Activated CD8-positive, alpha-beta T cell treated with anti-CD3 and anti-CD28 coated beads for 36 hours (primary cell): ENCODE measurements around the gene CHSY1. TPM values are rescaled to one million over a fixed set of nuclear protein-coding genes. Genes with fewer than 3 reads are reported as not detected.

Experiments used
- ATAC-seq: fragments of 200-7000 bp; cut with Tn5 transposase; one replicate; pipeline ENCODE4 v1.10.0; 2021; ENCODE audit warnings: mild to moderate bottlenecking, moderate library complexity
- CTCF ChIA-PET: fragments of 350-600 bp; sonication (Branson Sonifier 250); formaldehyde crosslinking; loops from one replicate; lab custom pipeline; 2021; ENCODE audit warnings: antibody characterized with exemption; lab: Charles Lee
- POLR2A ChIA-PET: fragments of 350-600 bp; sonication (Branson Sonifier 250); formaldehyde crosslinking; loops from one replicate; lab custom pipeline; 2021; ENCODE audit warnings: antibody characterized with exemption; lab: Charles Lee
- DNase-seq: peaks from one replicate; pipeline ENCODE4 v3.0.0-alpha.2; 2020
- H3K27ac Mint-ChIP-seq: one replicate; pipeline ENCODE4 v1.8.0; 2021; ENCODE audit warnings: mild to moderate bottlenecking, mixed read lengths
- H3K27me3 Mint-ChIP-seq: one replicate; pipeline ENCODE4 v1.8.0; 2021; ENCODE audit warnings: mixed read lengths
- H3K36me3 Mint-ChIP-seq: one replicate; pipeline ENCODE4 v1.8.0; 2021; ENCODE audit warnings: low read depth, mixed read lengths
- H3K4me1 Mint-ChIP-seq: one replicate; pipeline ENCODE4 v1.8.0; 2021; ENCODE audit warnings: low read depth, mixed read lengths
- H3K4me3 Mint-ChIP-seq: one replicate; pipeline ENCODE4 v1.8.0; 2021; ENCODE audit warnings: mild to moderate bottlenecking, moderate library complexity, mixed read lengths
- H3K9me3 Mint-ChIP-seq: one replicate; pipeline ENCODE4 v1.8.0; 2021; ENCODE audit warnings: mixed read lengths
- intact Hi-C: fragments of 100-400 bp; cut with micrococcal nuclease; formaldehyde crosslinking; loops from one replicate; pipeline ENCODE4 v1.10.0; 2022
- total RNA-seq, 2 experiments: library from RNA; stranded (reverse); gene quantifications; one replicate each; pipeline ENCODE4 v1.2.3, GENCODE V29; 2021
- TF ChIP-seq, protein P1 (sequence below): fragments of 200-600 bp; IDR thresholded peaks from one replicate; pipeline ENCODE4 v1.8.0; 2022; ENCODE audit warnings: antibody characterized with exemption, mild to moderate bottlenecking

Gene CHSY1
- total RNA-seq, 2 experiments from 2014 or later = 57.9 to 58.3 TPM

DNA sequence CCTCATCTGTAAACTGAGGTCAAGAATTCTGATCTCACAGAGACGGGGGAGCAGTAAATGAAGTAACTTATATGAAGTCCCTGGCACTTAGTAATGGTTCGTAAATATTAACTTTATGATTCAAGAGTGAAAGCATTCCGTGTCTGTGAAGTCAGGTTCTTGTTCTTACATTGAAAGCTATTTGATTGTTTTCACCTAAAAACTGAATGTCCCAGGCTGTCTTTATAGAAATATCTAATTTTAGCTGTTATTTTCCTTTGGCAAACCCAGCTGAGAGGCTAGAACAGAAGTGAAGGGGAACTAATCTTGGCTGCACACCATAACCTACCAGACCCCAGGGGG, 84.5 kb downstream of the CHSY1 start:
- ATAC-seq (no peak), DNase-seq (no peak)
- intact Hi-C loops = loop anchor here (5.0 kb wide), 2 partner anchors 35 to 40 kb away; no protein-coding TSS in a partner anchor
- Mint-ChIP-seq H3K27ac (peak overlapping the region; percentile 86), H3K27me3 (no peaks in the 10 kb centered on the region), H3K36me3 (peaks cover 17% of the 10 kb centered on the region), H3K4me1 (peaks cover 26% of the 10 kb centered on the region), H3K4me3 (peak overlapping the region; percentile 58), H3K9me3 (peaks cover 33% of the 10 kb centered on the region)
- CTCF ChIA-PET = interaction anchor here (0.8 to 2.4 kb wide), 10 partner anchors 8 to 161 kb away, joined by 3 to 8 read pairs (median 3); no protein-coding TSS in a partner anchor
- TF ChIP-seq, protein P1, sequence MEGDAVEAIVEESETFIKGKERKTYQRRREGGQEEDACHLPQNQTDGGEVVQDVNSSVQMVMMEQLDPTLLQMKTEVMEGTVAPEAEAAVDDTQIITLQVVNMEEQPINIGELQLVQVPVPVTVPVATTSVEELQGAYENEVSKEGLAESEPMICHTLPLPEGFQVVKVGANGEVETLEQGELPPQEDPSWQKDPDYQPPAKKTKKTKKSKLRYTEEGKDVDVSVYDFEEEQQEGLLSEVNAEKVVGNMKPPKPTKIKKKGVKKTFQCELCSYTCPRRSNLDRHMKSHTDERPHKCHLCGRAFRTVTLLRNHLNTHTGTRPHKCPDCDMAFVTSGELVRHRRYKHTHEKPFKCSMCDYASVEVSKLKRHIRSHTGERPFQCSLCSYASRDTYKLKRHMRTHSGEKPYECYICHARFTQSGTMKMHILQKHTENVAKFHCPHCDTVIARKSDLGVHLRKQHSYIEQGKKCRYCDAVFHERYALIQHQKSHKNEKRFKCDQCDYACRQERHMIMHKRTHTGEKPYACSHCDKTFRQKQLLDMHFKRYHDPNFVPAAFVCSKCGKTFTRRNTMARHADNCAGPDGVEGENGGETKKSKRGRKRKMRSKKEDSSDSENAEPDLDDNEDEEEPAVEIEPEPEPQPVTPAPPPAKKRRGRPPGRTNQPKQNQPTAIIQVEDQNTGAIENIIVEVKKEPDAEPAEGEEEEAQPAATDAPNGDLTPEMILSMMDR = no peak
- POLR2A ChIA-PET = interaction anchor here (1.0 to 1.7 kb wide), 6 partner anchors 8 to 28 kb away, joined by 3 to 8 read pairs (median 4); no protein-coding TSS in a partner anchor

DNA sequence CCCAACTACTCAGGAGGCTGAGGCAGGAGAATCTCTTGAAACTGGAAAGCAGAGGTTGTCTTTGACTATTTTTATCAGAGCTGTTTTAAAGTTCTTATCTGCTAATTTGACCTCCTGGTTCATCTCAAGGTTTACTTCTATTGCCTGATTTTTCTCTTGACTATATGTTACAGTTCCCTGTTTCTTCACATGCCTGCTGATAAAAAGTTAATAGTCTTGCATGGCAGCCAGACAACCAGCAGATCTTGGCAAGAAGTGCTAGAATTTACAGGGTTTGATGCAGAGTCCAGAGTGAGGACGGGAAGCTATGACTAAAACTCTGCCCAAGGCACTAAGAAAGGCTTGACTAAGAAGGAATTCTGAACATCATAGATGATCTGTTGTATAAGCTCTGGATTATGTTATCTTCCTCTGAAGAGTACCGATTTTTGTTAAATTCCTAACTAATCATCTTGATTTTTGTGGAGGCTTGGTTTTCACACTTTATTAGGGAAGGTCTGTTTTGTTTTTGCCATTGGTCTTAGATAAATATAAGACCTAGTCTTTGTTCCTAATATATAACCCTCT, 85.9 kb downstream of the CHSY1 start:
- no peak for ATAC-seq
- peaks cover 34% of the 10 kb centered on the region for H3K4me1 Mint-ChIP-seq
- intact Hi-C loops = loop anchor here (5.0 kb wide), 2 partner anchors 36 to 39 kb away; no protein-coding TSS in a partner anchor
- H3K4me3 Mint-ChIP-seq = no peak overlapping the region
- no peak overlapping the region for H3K27ac Mint-ChIP-seq
- no peaks in the 10 kb centered on the region for H3K27me3 Mint-ChIP-seq
- POLR2A ChIA-PET = interaction anchor here (0.6 kb wide), 1 partner anchor 29 kb away, joined by 3 read pairs; no protein-coding TSS in a partner anchor
- TF ChIP-seq, protein P1 = no peak
- DNase-seq = no peak
- CTCF ChIA-PET = interaction anchor here (0.7 to 2.4 kb wide), 2 partner anchors 15 to 76 kb away, joined by 3 to 8 read pairs; no protein-coding TSS in a partner anchor
- peaks cover 33% of the 10 kb centered on the region for H3K9me3 Mint-ChIP-seq
- H3K36me3 Mint-ChIP-seq = peaks cover 17% of the 10 kb centered on the region

DNA sequence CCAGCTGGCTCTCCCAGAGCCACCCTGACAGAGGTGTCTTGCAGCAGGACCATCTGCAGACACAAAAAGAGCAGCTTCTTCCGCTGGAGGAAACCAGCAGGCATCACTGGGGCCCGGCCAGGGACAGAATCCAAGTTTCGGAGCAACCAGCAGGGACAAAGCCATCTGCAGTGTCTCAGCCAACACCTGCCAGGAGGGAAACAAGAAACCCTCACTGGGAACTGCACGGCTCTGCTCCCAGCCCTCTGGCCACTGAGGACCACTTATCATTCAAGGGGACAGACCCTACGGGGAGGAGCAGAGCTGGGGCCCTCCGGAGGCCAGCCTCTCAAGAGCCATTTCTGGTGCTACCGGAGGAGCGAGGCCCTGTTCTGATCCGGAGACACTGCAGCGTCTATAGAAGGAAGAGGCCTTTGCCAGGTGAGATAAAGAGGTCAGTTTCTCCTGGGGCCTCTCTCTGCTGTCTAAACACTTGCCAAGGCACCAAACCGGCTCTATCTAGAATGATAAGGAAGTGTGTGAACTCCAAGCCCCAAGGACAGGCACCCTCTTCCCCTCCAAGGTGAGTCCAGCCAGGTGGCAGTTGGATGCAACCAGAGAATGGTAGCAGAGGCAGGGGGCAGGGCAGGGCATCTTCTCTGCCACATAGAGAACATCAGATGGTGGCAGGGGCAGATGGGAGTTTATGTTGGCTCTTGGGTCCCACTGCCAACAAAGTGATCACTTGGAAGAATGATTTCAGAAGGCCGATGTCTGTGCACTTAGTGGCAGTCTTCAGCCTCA, 89.0 kb downstream of the CHSY1 start:
- CTCF ChIA-PET = interaction anchor here (1.0 to 1.7 kb wide), 2 partner anchors 9 to 10 kb away, joined by 4 read pairs; no protein-coding TSS in a partner anchor
- TF ChIP-seq, protein P1 = no peak
- intact Hi-C loops = no loop called here
- Mint-ChIP-seq H3K27ac (no peak overlapping the region), H3K9me3 (peaks cover 33% of the 10 kb centered on the region), H3K4me3 (no peak overlapping the region), H3K4me1 (peaks cover 42% of the 10 kb centered on the region), H3K36me3 (peaks cover 17% of the 10 kb centered on the region), H3K27me3 (no peaks in the 10 kb centered on the region)
- DNase-seq (no peak), ATAC-seq (no peak)
- POLR2A ChIA-PET = interaction anchor here (0.5 kb wide), 1 partner anchor 125 kb away, joined by 3 read pairs; no protein-coding TSS in a partner anchor

DNA sequence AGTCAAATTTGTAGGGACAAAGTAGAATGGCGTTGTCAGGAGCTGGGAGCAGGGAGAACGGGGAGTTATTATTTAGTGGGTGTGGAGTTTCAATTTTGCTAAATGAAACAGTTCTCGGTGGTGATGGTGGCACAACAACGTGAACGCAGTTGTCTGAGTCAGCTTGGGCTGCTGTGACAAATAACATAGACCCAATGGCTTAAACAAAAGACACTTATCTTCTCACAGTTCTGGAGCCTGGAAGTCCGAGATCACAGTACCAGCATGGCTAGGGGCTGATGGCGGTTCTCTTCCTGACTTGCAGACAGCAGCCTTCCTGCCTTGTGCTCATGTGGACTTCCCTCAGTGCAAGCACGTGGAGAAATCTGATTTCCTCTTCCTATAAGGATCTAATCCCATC, 90.2 kb downstream of the CHSY1 start:
- Mint-ChIP-seq H3K36me3 (peaks cover 14% of the 10 kb centered on the region), H3K4me3 (no peak overlapping the region), H3K4me1 (peaks cover 33% of the 10 kb centered on the region), H3K27me3 (no peaks in the 10 kb centered on the region), H3K27ac (peak overlapping the region; percentile 50), H3K9me3 (peaks cover 27% of the 10 kb centered on the region)
- peak; percentile 55 for ATAC-seq
- TF ChIP-seq, protein P1 = no peak
- DNase-seq = peak; percentile 62
- intact Hi-C loops = no loop called here
- POLR2A ChIA-PET = no interaction called here
- CTCF ChIA-PET = interaction anchor here (0.9 to 1.7 kb wide), 3 partner anchors 9 to 15 kb away, joined by 4 read pairs; no protein-coding TSS in a partner anchor
